GM12865 (cell line): ENCODE measurements around the gene MRPS2.

Experiments used
- DNase-seq: peaks from one replicate; pipeline ENCODE4 v3.0.0; 2010; ENCODE audit warnings: low read depth
- H3K4me3 ChIP-seq: 2 replicates; pipeline ENCODE4 v1.5.1; 2011; ENCODE audit warnings: mild to moderate bottlenecking, low read depth, low read length, control low read depth
- CTCF ChIP-seq: IDR thresholded peaks from 2 replicates; pipeline ENCODE4 v1.5.1; 2011; ENCODE audit warnings: low read length, control low read depth, low read depth, inconsistent platforms; ENCODE audit not compliant: insufficient read depth; ENCODE audit errors: missing control alignments

MRPS2 gene

GRCh38 chr9:135461936-135462335, 38.5 kb upstream of the MRPS2 start:
- no peak overlapping the region for H3K4me3 ChIP-seq
- TF ChIP-seq CTCF, result no peak
- DNase-seq, result no peak

- H3K4me3 ChIP-seq, result no peak overlapping the region
- no peak for DNase-seq
- TF ChIP-seq CTCF, result no peak
These were observed 37.3 kb upstream of the MRPS2 start for GRCh38 chr9:135463140-135463539.

GRCh38 chr9:135464181-135464580, 36.3 kb upstream of the MRPS2 start:
- TF ChIP-seq CTCF, result no peak
- DNase-seq, result no peak
- no peak overlapping the region for H3K4me3 ChIP-seq

GRCh38 chr9:135468854-135469521, 31.5 kb upstream of the MRPS2 start:
- DNase-seq, result peak; percentile 30
- no peak for TF ChIP-seq CTCF
- H3K4me3 ChIP-seq, result no peak overlapping the region

GRCh38 chr9:135471791-135472640, 28.5 kb upstream of the MRPS2 start:
- H3K4me3 ChIP-seq, result no peak overlapping the region
- DNase-seq, result no peak
- TF ChIP-seq CTCF, result no peak

GRCh38 chr9:135473972-135474543, 26.4 kb upstream of the MRPS2 start:
- TF ChIP-seq CTCF, result no peak
- no peak for DNase-seq
- no peak overlapping the region for H3K4me3 ChIP-seq
